Colonic mucosa (tissue), 4 donors: Measurements from ENCODE around the gene GMDS. TPM values are rescaled to one million over a fixed set of nuclear protein-coding genes. Genes with fewer than 3 reads are reported as not detected.

Experiments
- DNase-seq: peaks from one replicate; pipeline ENCODE4 v3.0.0-alpha.2; 2020
- H3K27ac ChIP-seq: fragments of 200-600 bp; one replicate; pipeline ENCODE4 v1.8.0; 2021
- H3K27me3 ChIP-seq: fragments of 200-600 bp; one replicate; pipeline ENCODE4 v1.8.0; 2021
- H3K36me3 ChIP-seq: fragments of 200-600 bp; one replicate; pipeline ENCODE4 v1.8.0; 2021
- H3K4me1 ChIP-seq: fragments of 200-600 bp; one replicate; pipeline ENCODE4 v1.8.0; 2021; ENCODE audit warnings: mild to moderate bottlenecking
- H3K4me3 ChIP-seq: fragments of 200-600 bp; one replicate; pipeline ENCODE4 v1.8.0; 2021
- H3K9ac ChIP-seq, 2 donors: one replicate each; pipeline ENCODE4 v1.7.0; 2013; ENCODE audit warnings: control low read depth in 2 of 2, low read depth in 2 of 2, low read length in 2 of 2
- H3K9me3 ChIP-seq: fragments of 200-600 bp; one replicate; pipeline ENCODE4 v1.8.0; 2021
- intact Hi-C: fragments of 100-400 bp; cut with DNase I; formaldehyde crosslinking; loops from one replicate; pipeline ENCODE4 v1.14.1; 2022
- total RNA-seq, 2 donors: library from RNA; stranded (reverse); fragmentation: NEBNext Ultra II Directional in 1 of 2; extraction: Animal tissue kit (Norgen Biotek cat#: 25700) in 1 of 2; gene quantifications; one replicate each; pipeline ENCODE4 v1.2.1, GENCODE V29; 2021
- TF ChIP-seq, protein P1 (sequence below): fragments of 200-600 bp; IDR thresholded peaks from one replicate; pipeline ENCODE4 v1.8.0; 2022; ENCODE audit warnings: antibody characterized with exemption, mild to moderate bottlenecking
- donor health status: healthy.
- donor health status: DM: no; HTN: no; CAD: no.
- donor health status: DM: no; HTN: no; CAD: no.

The GMDS gene
- total RNA-seq, 2 donors from 2014 or later: 247 to 272 TPM

DNA sequence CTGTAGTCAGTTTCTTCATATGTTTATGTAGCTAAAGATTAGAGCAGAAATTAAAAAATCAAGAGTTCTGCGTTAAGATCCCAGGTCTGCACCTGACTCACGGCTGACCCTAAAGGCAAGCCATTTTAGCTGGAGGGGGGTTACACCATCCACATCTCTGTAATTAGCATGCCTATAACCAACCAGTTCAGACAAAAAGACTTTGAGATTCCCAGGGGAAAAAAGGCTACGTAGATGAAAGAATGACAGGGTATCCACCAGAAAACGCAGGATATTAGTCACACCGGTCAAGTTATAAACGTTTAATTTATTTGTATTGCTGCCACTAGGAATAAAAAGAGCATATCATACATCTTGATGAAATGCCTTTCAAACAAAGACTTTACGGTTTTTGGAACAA lies 336.6 kb downstream of the GMDS start:
- no peak overlapping the region for H3K4me3 ChIP-seq
- no peaks in the 10 kb centered on the region for H3K4me1 ChIP-seq
- no peak overlapping the region for H3K9ac ChIP-seq
- no peak overlapping the region for H3K27ac ChIP-seq
- no peak for DNase-seq
- no peaks in the 10 kb centered on the region for H3K36me3 ChIP-seq
- H3K27me3 ChIP-seq: no peaks in the 10 kb centered on the region
- no peaks in the 10 kb centered on the region for H3K9me3 ChIP-seq
- TF ChIP-seq, protein P1, sequence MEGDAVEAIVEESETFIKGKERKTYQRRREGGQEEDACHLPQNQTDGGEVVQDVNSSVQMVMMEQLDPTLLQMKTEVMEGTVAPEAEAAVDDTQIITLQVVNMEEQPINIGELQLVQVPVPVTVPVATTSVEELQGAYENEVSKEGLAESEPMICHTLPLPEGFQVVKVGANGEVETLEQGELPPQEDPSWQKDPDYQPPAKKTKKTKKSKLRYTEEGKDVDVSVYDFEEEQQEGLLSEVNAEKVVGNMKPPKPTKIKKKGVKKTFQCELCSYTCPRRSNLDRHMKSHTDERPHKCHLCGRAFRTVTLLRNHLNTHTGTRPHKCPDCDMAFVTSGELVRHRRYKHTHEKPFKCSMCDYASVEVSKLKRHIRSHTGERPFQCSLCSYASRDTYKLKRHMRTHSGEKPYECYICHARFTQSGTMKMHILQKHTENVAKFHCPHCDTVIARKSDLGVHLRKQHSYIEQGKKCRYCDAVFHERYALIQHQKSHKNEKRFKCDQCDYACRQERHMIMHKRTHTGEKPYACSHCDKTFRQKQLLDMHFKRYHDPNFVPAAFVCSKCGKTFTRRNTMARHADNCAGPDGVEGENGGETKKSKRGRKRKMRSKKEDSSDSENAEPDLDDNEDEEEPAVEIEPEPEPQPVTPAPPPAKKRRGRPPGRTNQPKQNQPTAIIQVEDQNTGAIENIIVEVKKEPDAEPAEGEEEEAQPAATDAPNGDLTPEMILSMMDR: no peak
- intact Hi-C loops: no loop called here

DNA sequence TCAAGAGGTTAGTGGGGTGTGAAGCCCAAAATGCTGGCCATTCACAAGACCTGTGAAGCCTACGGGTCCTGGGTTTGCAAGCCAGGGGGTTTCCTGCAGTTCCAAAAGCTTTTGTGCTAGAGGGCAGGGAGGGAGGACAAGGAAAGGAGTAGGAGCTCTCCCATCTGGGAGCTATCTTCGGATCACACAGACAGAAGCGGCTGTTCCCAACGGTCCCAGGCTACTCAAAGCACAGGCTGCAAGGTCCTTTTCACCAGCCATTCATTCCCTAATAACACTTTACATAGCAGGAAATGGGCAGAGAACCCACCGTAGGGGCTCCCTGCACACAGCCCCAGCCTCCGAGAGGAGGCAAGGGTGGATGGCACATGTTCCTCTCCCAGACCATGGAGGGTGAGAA lies 338.8 kb downstream of the GMDS start:
- Histone ChIP-seq H3K27me3 (no peaks in the 10 kb centered on the region), H3K27ac (no peak overlapping the region), H3K36me3 (no peaks in the 10 kb centered on the region), H3K9me3 (no peaks in the 10 kb centered on the region), H3K9ac (no peak overlapping the region), H3K4me1 (no peaks in the 10 kb centered on the region), H3K4me3 (no peak overlapping the region)
- TF ChIP-seq, protein P1: no peak
- intact Hi-C loops: no loop called here
- DNase-seq: no peak

DNA sequence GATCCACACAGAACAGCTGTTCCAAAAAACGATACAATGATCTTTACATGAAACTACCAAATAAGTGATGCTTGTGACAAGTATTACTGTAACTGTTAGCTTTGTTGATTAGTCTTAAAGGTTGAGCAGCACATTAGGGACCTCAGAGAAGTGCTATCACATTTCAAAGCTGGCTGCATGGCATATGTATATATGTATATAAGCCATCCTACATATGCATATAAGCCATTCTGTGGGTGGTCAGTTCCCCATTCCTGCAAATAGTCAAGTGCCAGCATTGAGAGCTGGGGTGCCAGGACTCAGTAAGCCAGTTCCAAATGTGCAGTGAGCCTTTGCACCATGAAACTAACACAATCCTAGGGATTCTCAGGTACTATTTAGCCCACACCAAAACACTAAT lies 339.4 kb downstream of the GMDS start:
- H3K27me3 ChIP-seq: no peaks in the 10 kb centered on the region
- DNase-seq: no peak
- intact Hi-C loops: no loop called here
- H3K4me1 ChIP-seq: no peaks in the 10 kb centered on the region
- H3K4me3 ChIP-seq: no peak overlapping the region
- no peak overlapping the region for H3K9ac ChIP-seq
- TF ChIP-seq, protein P1: no peak
- H3K27ac ChIP-seq: no peak overlapping the region
- H3K36me3 ChIP-seq: no peaks in the 10 kb centered on the region
- H3K9me3 ChIP-seq: no peaks in the 10 kb centered on the region

DNA sequence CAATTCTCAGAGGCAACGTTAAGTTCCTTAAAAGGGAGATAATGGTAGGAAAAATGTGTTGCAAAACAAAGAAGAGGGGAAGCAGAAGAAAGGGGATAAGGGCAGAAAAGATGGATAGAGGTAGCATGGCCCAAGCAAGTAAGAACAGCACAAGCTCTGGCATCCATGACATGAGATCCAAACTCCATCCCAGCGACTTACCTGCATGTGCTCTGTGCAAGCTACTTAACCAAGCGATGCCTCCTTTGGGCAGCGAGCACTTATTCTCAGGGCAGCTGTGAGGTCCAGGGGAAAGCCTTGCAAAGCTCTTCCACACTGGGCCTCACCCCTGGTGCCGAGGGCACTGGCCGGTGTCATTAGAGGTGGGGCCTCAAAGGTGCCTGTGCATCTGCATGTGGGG lies 340.5 kb downstream of the GMDS start:
- H3K36me3 ChIP-seq: no peaks in the 10 kb centered on the region
- TF ChIP-seq, protein P1: no peak
- no peak overlapping the region for H3K27ac ChIP-seq
- H3K4me3 ChIP-seq: no peak overlapping the region
- H3K9me3 ChIP-seq: no peaks in the 10 kb centered on the region
- H3K9ac ChIP-seq: no peak overlapping the region
- no peaks in the 10 kb centered on the region for H3K4me1 ChIP-seq
- no peaks in the 10 kb centered on the region for H3K27me3 ChIP-seq
- DNase-seq: no peak
- intact Hi-C loops: no loop called here

DNA sequence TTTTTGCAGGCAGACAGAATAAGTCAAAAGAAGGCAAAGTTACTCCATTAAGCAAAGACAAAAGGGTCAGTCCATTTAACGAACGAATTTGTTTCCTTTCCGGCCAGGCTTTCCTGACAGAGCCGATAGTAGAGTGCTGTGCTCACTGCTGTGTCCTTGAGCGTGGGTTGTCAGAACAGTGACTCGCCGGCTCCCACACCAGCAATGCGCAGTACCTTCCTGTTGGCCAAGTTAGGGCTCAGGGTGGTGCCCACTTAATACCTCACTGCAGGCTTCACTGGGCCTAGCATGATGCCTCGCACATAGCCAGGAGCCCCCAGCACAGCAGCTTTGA lies 341.0 kb downstream of the GMDS start:
- Histone ChIP-seq H3K9me3 (no peaks in the 10 kb centered on the region), H3K4me3 (no peak overlapping the region), H3K4me1 (no peaks in the 10 kb centered on the region), H3K9ac (no peak overlapping the region), H3K36me3 (no peaks in the 10 kb centered on the region), H3K27ac (no peak overlapping the region), H3K27me3 (no peaks in the 10 kb centered on the region)
- TF ChIP-seq, protein P1: no peak
- intact Hi-C loops: no loop called here
- DNase-seq: no peak
